Neutrophil (primary cell): ENCODE measurements around the gene PKM.

Experiments used
- H3K27ac ChIP-seq: fragments of 200-600 bp; sonication (generic); 2 replicates; pipeline ENCODE4 v1.5.1; 2016; ENCODE audit warnings: mild to moderate bottlenecking, moderate library complexity
- H3K27me3 ChIP-seq: fragments of 200-600 bp; sonication (generic); 2 replicates; pipeline ENCODE4 v1.6.0; 2016; ENCODE audit warnings: mild to moderate bottlenecking
- H3K36me3 ChIP-seq: fragments of 200-600 bp; sonication (generic); 2 replicates; pipeline ENCODE4 v1.5.1; 2017
- H3K4me1 ChIP-seq, 2 experiments: fragments of 200-600 bp in 1 of 2; sonication (generic) in 1 of 2; 1 replicate in 1 of 2; 2 replicates in 1 of 2; pipeline versions ENCODE4 v1.5.1 to v1.6.1; 2013 to 2016; ENCODE audit warnings: low read depth in 1 of 2, low read length in 1 of 2, mild to moderate bottlenecking in 1 of 2, moderate library complexity in 1 of 2; ENCODE audit not compliant: control insufficient read depth in 1 of 2, insufficient read depth in 1 of 2
- H3K4me3 ChIP-seq, 2 experiments: fragments of 200-600 bp in 1 of 2; sonication (generic) in 1 of 2; 1 replicate in 1 of 2; 2 replicates in 1 of 2; pipeline ENCODE4 v1.5.1; 2013 to 2016; ENCODE audit warnings: low read depth in 1 of 2, low read length in 1 of 2, mild to moderate bottlenecking in 1 of 2, moderate library complexity in 1 of 2
- H3K9me3 ChIP-seq: fragments of 200-600 bp; sonication (generic); 2 replicates; pipeline ENCODE4 v1.5.1; 2016
- CTCF ChIP-seq: fragments of 200-600 bp; sonication (generic); IDR thresholded peaks from 2 replicates; pipeline ENCODE4 v1.5.1; 2016; ENCODE audit warnings: antibody characterized with exemption

The PKM gene

GRCh38 chr15:72166716-72167417 lies 64.1 kb downstream of the PKM start:
- peaks cover 9% of the 10 kb centered on the region for H3K27me3 ChIP-seq
- no peaks in the 10 kb centered on the region for H3K36me3 ChIP-seq
- H3K4me1 ChIP-seq, result no peaks in the 10 kb centered on the region
- H3K27ac ChIP-seq, result no peak overlapping the region
- no peak overlapping the region for H3K4me3 ChIP-seq
- H3K9me3 ChIP-seq, result no peaks in the 10 kb centered on the region
- no peak for TF ChIP-seq CTCF

- peaks cover 8% of the 10 kb centered on the region for H3K27me3 ChIP-seq
Measured at GRCh38 chr15:72163719-72164118, 67.3 kb downstream of the PKM start.

GRCh38 chr15:72162569-72162968 lies 68.4 kb downstream of the PKM start:
- Histone ChIP-seq H3K4me1 (no peaks in the 10 kb centered on the region), H3K27ac (no peak overlapping the region), H3K27me3 (no peaks in the 10 kb centered on the region), H3K36me3 (no peaks in the 10 kb centered on the region), H3K9me3 (no peaks in the 10 kb centered on the region), H3K4me3 (no peak overlapping the region)
- no peak for TF ChIP-seq CTCF

More at GRCh38 chr15:72163719-72164118, 67.3 kb downstream of the PKM start:
- H3K4me3 ChIP-seq, result no peak overlapping the region
- TF ChIP-seq CTCF, result no peak
- no peak overlapping the region for H3K27ac ChIP-seq
- H3K4me1 ChIP-seq, result no peaks in the 10 kb centered on the region
- no peaks in the 10 kb centered on the region for H3K9me3 ChIP-seq
- no peaks in the 10 kb centered on the region for H3K36me3 ChIP-seq

GRCh38 chr15:72161361-72162132 lies 69.4 kb downstream of the PKM start:
- Histone ChIP-seq H3K27me3 (no peaks in the 10 kb centered on the region), H3K4me1 (peaks cover 6 to 7% of the 10 kb centered on the region in 2 experiments)

GRCh38 chr15:72160696-72161245 lies 70.2 kb downstream of the PKM start:
- Histone ChIP-seq H3K36me3 (no peaks in the 10 kb centered on the region), H3K4me3 (no peak overlapping the region), H3K27me3 (no peaks in the 10 kb centered on the region), H3K27ac (no peak overlapping the region), H3K4me1 (peaks cover 14% of the 10 kb centered on the region in 2 experiments), H3K9me3 (no peaks in the 10 kb centered on the region)
- TF ChIP-seq CTCF, result no peak

More at GRCh38 chr15:72161361-72162132, 69.4 kb downstream of the PKM start:
- Histone ChIP-seq H3K9me3 (no peaks in the 10 kb centered on the region), H3K4me3 (no peak overlapping the region), H3K27ac (no peak overlapping the region), H3K36me3 (no peaks in the 10 kb centered on the region)
- no peak for TF ChIP-seq CTCF
